PC-3 (cell line): ENCODE results near the gene PRDM1. TPM values are rescaled to one million over a fixed set of nuclear protein-coding genes. Genes with fewer than 3 reads are reported as not detected.

ENCODE experiments used
- ATAC-seq: fragments of 200-7000 bp; cut with Tn5 transposase; 2 replicates; pipeline ENCODE4 v1.9.1; 2020; ENCODE audit warnings: mild to moderate bottlenecking, moderate library complexity
- BruUV-seq: library from RNA; stranded (reverse); fragments of 400-500 nt; replicated peaks from 2 replicates; lab custom pipeline; 2021; lab: Mats Ljungman, UMichigan
- CTCF ChIA-PET: fragments of 300-600 bp; sonication (Branson Sonifier 250); formaldehyde crosslinking; loops from one replicate; lab custom pipeline; 2022; ENCODE audit warnings: antibody characterized with exemption; lab: Charles Lee
- POLR2A ChIA-PET: fragments of 300-600 bp; sonication (Branson Sonifier 250); formaldehyde crosslinking; loops from one replicate; lab custom pipeline; 2022; ENCODE audit warnings: antibody characterized with exemption; ENCODE audit not compliant: unreplicated experiment; lab: Charles Lee
- DNase-seq: peaks from one replicate; pipeline ENCODE4 v3.0.0-alpha.2; 2015
- H2AFZ ChIP-seq: fragments of 300-600 bp; sonication (generic); 2 replicates; pipeline ENCODE4 v1.6.0; 2016; ENCODE audit warnings: antibody characterized with exemption, low read length
- H3F3A ChIP-seq: fragments of 300-600 bp; sonication (generic); one replicate; pipeline ENCODE4 v1.6.0; 2017; ENCODE audit warnings: antibody characterized with exemption, low read length, control low read depth, mild to moderate bottlenecking; ENCODE audit not compliant: unreplicated experiment
- H3K27ac ChIP-seq: fragments of 300-600 bp; sonication (generic); 2 replicates; pipeline ENCODE4 v1.5.1; 2016; ENCODE audit warnings: mild to moderate bottlenecking, low read length
- H3K27me3 ChIP-seq: fragments of 300-600 bp; sonication (generic); 2 replicates; pipeline ENCODE4 v1.6.1; 2016; ENCODE audit warnings: low read length, mixed read lengths
- H3K36me3 ChIP-seq: fragments of 300-600 bp; sonication (generic); 2 replicates; pipeline ENCODE4 v1.6.1; 2016; ENCODE audit warnings: low read depth, mixed run types, low read length, mixed read lengths
- H3K4me1 ChIP-seq: fragments of 300-600 bp; sonication (generic); 2 replicates; pipeline ENCODE4 v1.5.1; 2016; ENCODE audit warnings: low read length; ENCODE audit not compliant: insufficient read depth
- H3K4me2 ChIP-seq: fragments of 300-600 bp; sonication (generic); 2 replicates; pipeline ENCODE4 v1.6.0; 2016; ENCODE audit warnings: low read length
- H3K4me3 ChIP-seq: fragments of 300-600 bp; sonication (generic); 2 replicates; pipeline ENCODE4 v1.5.1; 2016; ENCODE audit warnings: mild to moderate bottlenecking, low read length, mixed read lengths
- H3K79me2 ChIP-seq: fragments of 300-600 bp; sonication (generic); 2 replicates; pipeline ENCODE4 v1.6.1; 2017; ENCODE audit warnings: low read length, mixed read lengths
- H3K9ac ChIP-seq: fragments of 300-600 bp; sonication (generic); 2 replicates; pipeline ENCODE4 v1.6.0; 2016; ENCODE audit warnings: mild to moderate bottlenecking, low read length
- H3K9me2 ChIP-seq: fragments of 300-600 bp; sonication (generic); replicated peaks from 2 replicates; pipeline ENCODE4 v1.6.1; 2016; ENCODE audit warnings: mixed run types, low read length, mixed read lengths
- H3K9me3 ChIP-seq: fragments of 300-600 bp; sonication (generic); 2 replicates; pipeline ENCODE4 v1.6.1; 2016; ENCODE audit warnings: low read length, mixed read lengths
- H4K20me1 ChIP-seq: fragments of 300-600 bp; sonication (generic); 2 replicates; pipeline ENCODE4 v1.6.1; 2016; ENCODE audit warnings: low read length, mixed read lengths
- CTCF ChIP-seq: fragments of 300-600 bp; sonication (generic); conservative IDR thresholded peaks from 2 replicates; pipeline ENCODE4 v1.5.1; 2017; ENCODE audit warnings: antibody characterized with exemption, low read depth, mild to moderate bottlenecking, low read length
- EZH2 ChIP-seq: fragments of 300-600 bp; sonication (generic); IDR thresholded peaks from one replicate; pipeline ENCODE4 v1.6.1; 2017; ENCODE audit warnings: antibody characterized with exemption, mild to moderate bottlenecking, low read length; ENCODE audit not compliant: unreplicated experiment
- EZH2phosphoT487 ChIP-seq: fragments of 300-600 bp; sonication (generic); IDR thresholded peaks from 2 replicates; pipeline ENCODE4 v1.6.1; 2018; ENCODE audit warnings: mild to moderate bottlenecking, antibody characterized with exemption, low read length, borderline replicate concordance
- intact Hi-C: fragments of 100-400 bp; cut with micrococcal nuclease; formaldehyde crosslinking; loops from 2 replicates; pipeline ENCODE4 v1.9.0; 2023
- total RNA-seq: library from RNA; depleted of rRNA; stranded (reverse); fragments of >200 nt; gene quantifications from 2 replicates; pipeline ENCODE4 v1.2.3, GENCODE V29; 2014

PRDM1 gene
- total RNA-seq, 1 experiment from 2014 or later, result 2.0 TPM

- TF ChIP-seq EZH2 (no peak), CTCF (no peak)
- H3K9me3 ChIP-seq, result no peaks in the 10 kb centered on the region
- H3K27ac ChIP-seq, result no peak overlapping the region
- ATAC-seq (no peak), DNase-seq (no peak)
- POLR2A ChIA-PET, result no interaction called here
- no peaks in the 10 kb centered on the region for H3K27me3 ChIP-seq
- no peaks in the 10 kb centered on the region for H3K9me2 ChIP-seq
- H3K4me1 ChIP-seq, result peaks cover 30% of the 10 kb centered on the region
- no TSS peak for BruUV-seq
- intact Hi-C loops, result no loop called here
- H3F3A ChIP-seq, result no peaks in the 10 kb centered on the region
- H4K20me1 ChIP-seq, result no peaks in the 10 kb centered on the region
- no peaks in the 10 kb centered on the region; the same call in 1 of the 2 replicates for H3K36me3 ChIP-seq
- no peak overlapping the region for H3K9ac ChIP-seq
- H3K4me3 ChIP-seq, result no peak overlapping the region
- H2AFZ ChIP-seq, result no peak overlapping the region
- CTCF ChIA-PET, result no interaction called here
- no peak overlapping the region for H3K4me2 ChIP-seq
- 0 out of 2 replicates have a peak, but pooled peaks cover 4% of the 10 kb centered on the region for H3K79me2 ChIP-seq
Measured at GRCh38 chr6:106104476-106104875, 18.3 kb downstream of the PRDM1 start.

GRCh38 chr6:106104941-106105340 is 18.8 kb downstream of the PRDM1 start:
- no peak overlapping the region for H2AFZ ChIP-seq
- intact Hi-C loops, result no loop called here
- 0 out of 2 replicates have a peak, but pooled peaks cover 4% of the 10 kb centered on the region for H3K79me2 ChIP-seq
- H3K4me2 ChIP-seq, result no peak overlapping the region
- H3K36me3 ChIP-seq, result no peaks in the 10 kb centered on the region; the same call in 1 of the 2 replicates
- no TSS peak for BruUV-seq
- ATAC-seq, result no peak
- H3F3A ChIP-seq, result no peaks in the 10 kb centered on the region
- no peak overlapping the region for H3K27ac ChIP-seq
- ChIA-PET POLR2A (no interaction called here), CTCF (no interaction called here)
- peaks cover 25% of the 10 kb centered on the region for H3K4me1 ChIP-seq
- TF ChIP-seq CTCF (no peak), EZH2 (no peak), EZH2phosphoT487 (no peak)
- H3K9me2 ChIP-seq, result no peaks in the 10 kb centered on the region
- H4K20me1 ChIP-seq, result no peaks in the 10 kb centered on the region
- no peak overlapping the region for H3K4me3 ChIP-seq
- no peaks in the 10 kb centered on the region for H3K27me3 ChIP-seq
- no peak for DNase-seq
- H3K9ac ChIP-seq, result no peak overlapping the region
- no peaks in the 10 kb centered on the region for H3K9me3 ChIP-seq

- H3K4me1 ChIP-seq, result peaks cover 22% of the 10 kb centered on the region
- H4K20me1 ChIP-seq, result no peaks in the 10 kb centered on the region
- H3K4me2 ChIP-seq, result no peak overlapping the region
- H3K9me3 ChIP-seq, result no peaks in the 10 kb centered on the region
- no peaks in the 10 kb centered on the region for H3K79me2 ChIP-seq
- no TSS peak for BruUV-seq
- no peak overlapping the region for H3K4me3 ChIP-seq
- H3F3A ChIP-seq, result no peaks in the 10 kb centered on the region
- H3K9ac ChIP-seq, result no peak overlapping the region
- no peak overlapping the region for H3K27ac ChIP-seq
- no peaks in the 10 kb centered on the region; the same call in 1 of the 2 replicates for H3K36me3 ChIP-seq
- H2AFZ ChIP-seq, result no peak overlapping the region
- DNase-seq (no peak), ATAC-seq (no peak)
- ChIA-PET POLR2A (no interaction called here), CTCF (no interaction called here)
- intact Hi-C loops, result no loop called here
- H3K27me3 ChIP-seq, result no peaks in the 10 kb centered on the region
- TF ChIP-seq EZH2phosphoT487, result no peak
- TF ChIP-seq CTCF, result no peak
- no peak for TF ChIP-seq EZH2
- no peaks in the 10 kb centered on the region for H3K9me2 ChIP-seq
Measured at GRCh38 chr6:106105493-106105892, 19.4 kb downstream of the PRDM1 start.
